Upper lobe of left lung (tissue), 4 donors: Measurements from ENCODE around the gene NFS1.

ENCODE experiments used
- CTCF ChIP-seq, 6 experiments: fragments of 450-650 bp in 4 of 6; fragments of 200-600 bp in 2 of 6; sonication (generic) in 2 of 6; IDR thresholded peaks; one replicate each; pipeline ENCODE4 v1.5.1; 2016 to 2019; ENCODE audit warnings: antibody characterized with exemption in 6 of 6
- POLR2A ChIP-seq, 4 donors: fragments of 450-650 bp; IDR thresholded peaks; one replicate each; pipeline ENCODE4 v1.5.1; 2016 to 2017; ENCODE audit warnings: antibody characterized with exemption in 4 of 4, mild to moderate bottlenecking in 2 of 4

- TF ChIP-seq POLR2A (IDR thresholded peaks at IDR 0.05) (no peak), CTCF (IDR thresholded peaks at IDR 0.05) (no peak)
Observed at GRCh38 chr20:35711588-35712209, 12.5 kb upstream of the NFS1 start.
